WERI-Rb-1 (cell line): ENCODE results near the gene CNIH3.

ENCODE experiments used
- DNase-seq: peaks from one replicate; pipeline ENCODE4 v3.0.0-alpha.2; 2020
- H3K27ac ChIP-seq: fragments of 250-450 bp; sonication (Bioruptor Pico); 2 replicates; pipeline ENCODE4 v1.5.1; 2020; ENCODE audit warnings: mild to moderate bottlenecking, moderate library complexity
- H3K27me3 ChIP-seq: fragments of 250-450 bp; sonication (Bioruptor Pico); 2 replicates; pipeline ENCODE4 v1.5.1; 2021; ENCODE audit warnings: mild to moderate bottlenecking, low read depth, moderate library complexity; ENCODE audit not compliant: insufficient read depth, severe bottlenecking
- H3K36me3 ChIP-seq: fragments of 250-450 bp; sonication (Bioruptor Pico); 2 replicates; pipeline ENCODE4 v1.5.1; 2020; ENCODE audit warnings: mild to moderate bottlenecking, moderate library complexity
- H3K4me3 ChIP-seq: 2 replicates; pipeline ENCODE4 v1.5.1; 2011; ENCODE audit warnings: low read depth, mild to moderate bottlenecking, control low read depth, low read length
- H3K9me3 ChIP-seq: fragments of 250-450 bp; sonication (Bioruptor Pico); 2 replicates; pipeline ENCODE4 v1.5.1; 2021; ENCODE audit warnings: mild to moderate bottlenecking, moderate library complexity; ENCODE audit not compliant: severe bottlenecking
- CTCF ChIP-seq: IDR thresholded peaks from 2 replicates; pipeline ENCODE4 v1.5.1; 2011; ENCODE audit warnings: low read depth, mild to moderate bottlenecking, control low read depth, inconsistent platforms, low read length

Gene CNIH3

GRCh38 chr1:224742349-224742748, 126.2 kb downstream of the CNIH3 start:
- no peak for TF ChIP-seq CTCF
- Histone ChIP-seq H3K36me3 (no peaks in the 10 kb centered on the region), H3K4me3 (no peak overlapping the region), H3K27ac (no peak overlapping the region), H3K27me3 (no peaks in the 10 kb centered on the region), H3K9me3 (no peaks in the 10 kb centered on the region)
- no peak for DNase-seq

- Histone ChIP-seq H3K27me3 (no peaks in the 10 kb centered on the region), H3K4me3 (no peak overlapping the region), H3K9me3 (no peaks in the 10 kb centered on the region), H3K36me3 (no peaks in the 10 kb centered on the region), H3K27ac (no peak overlapping the region)
- no peak for DNase-seq
- no peak for TF ChIP-seq CTCF
These were observed 127.6 kb downstream of the CNIH3 start for GRCh38 chr1:224743608-224744164.

GRCh38 chr1:224744521-224744920, 128.4 kb downstream of the CNIH3 start:
- no peaks in the 10 kb centered on the region for H3K36me3 ChIP-seq
- no peak overlapping the region for H3K27ac ChIP-seq
- TF ChIP-seq CTCF: no peak
- H3K9me3 ChIP-seq: no peaks in the 10 kb centered on the region
- no peaks in the 10 kb centered on the region for H3K27me3 ChIP-seq
- DNase-seq: no peak
- no peak overlapping the region for H3K4me3 ChIP-seq

GRCh38 chr1:224745394-224745793, 129.3 kb downstream of the CNIH3 start:
- no peak overlapping the region for H3K4me3 ChIP-seq
- no peak for DNase-seq
- H3K27me3 ChIP-seq: no peaks in the 10 kb centered on the region
- TF ChIP-seq CTCF: no peak
- H3K27ac ChIP-seq: no peak overlapping the region
- no peaks in the 10 kb centered on the region for H3K36me3 ChIP-seq
- H3K9me3 ChIP-seq: no peaks in the 10 kb centered on the region

- Histone ChIP-seq H3K4me3 (no peak overlapping the region), H3K9me3 (no peaks in the 10 kb centered on the region), H3K27me3 (no peaks in the 10 kb centered on the region), H3K27ac (no peak overlapping the region), H3K36me3 (no peaks in the 10 kb centered on the region)
- TF ChIP-seq CTCF: no peak
- DNase-seq: no peak
These were observed 129.8 kb downstream of the CNIH3 start for GRCh38 chr1:224745924-224746323.

GRCh38 chr1:224747578-224747977, 131.5 kb downstream of the CNIH3 start:
- no peak for TF ChIP-seq CTCF
- Histone ChIP-seq H3K36me3 (no peaks in the 10 kb centered on the region), H3K27ac (no peak overlapping the region), H3K9me3 (no peaks in the 10 kb centered on the region), H3K4me3 (no peak overlapping the region), H3K27me3 (no peaks in the 10 kb centered on the region)
- no peak for DNase-seq
